GM12878 (cell line): ENCODE results near the gene CDH9. TPM values are rescaled to one million over a fixed set of nuclear protein-coding genes. Genes with fewer than 3 reads are reported as not detected.

Source experiments
- ATAC-seq: fragments of 200-7000 bp; cut with Tn5 transposase; 3 replicates; pipeline ENCODE4 v1.9.1; 2020; ENCODE audit warnings: mild to moderate bottlenecking, moderate library complexity
- BruUV-seq: library from RNA; stranded (reverse); fragments of 400-500 nt; replicated peaks from 2 replicates; lab custom pipeline; 2021; lab: Mats Ljungman, UMichigan
- CTCF ChIA-PET: fragments of 300-600 bp; sonication (Branson Sonifier 250); formaldehyde crosslinking; extraction: SDS; loops from one replicate; lab custom pipeline; 2021; ENCODE audit warnings: inconsistent platforms; lab: Yijun Ruan, JAX
- POLR2A ChIA-PET: fragments of 350-600 bp; formaldehyde crosslinking; extraction: SDS; loops from one replicate; lab custom pipeline; 2021; ENCODE audit warnings: inconsistent platforms; lab: Charles Lee
- RAD21 ChIA-PET: fragments of 300-600 bp; sonication (Branson Sonifier 250); formaldehyde crosslinking; loops from one replicate; lab custom pipeline; 2023; ENCODE audit warnings: antibody characterized with exemption; ENCODE audit not compliant: unreplicated experiment; lab: Charles Lee
- SMC1A ChIA-PET: fragments of 300-600 bp; sonication (Branson Sonifier 250); formaldehyde crosslinking; loops from one replicate; lab custom pipeline; 2023; ENCODE audit not compliant: unreplicated experiment, uncharacterized antibody; lab: Charles Lee
- DNase-seq: peaks from one replicate; pipeline ENCODE4 v3.0.0-alpha.2; 2011; ENCODE audit warnings: low read depth, low spot score
- FAIRE-seq: peaks from 3 replicates; lab custom pipeline; 2011; peaks lifted over from hg19 to GRCh38; lab: Jason Lieb, UNC
- H2AFZ ChIP-seq: 2 replicates; pipeline ENCODE4 v1.6.0; 2011; ENCODE audit warnings: low read depth, low read length, control low read depth; ENCODE audit not compliant: control insufficient read depth
- H3K27ac ChIP-seq: 2 replicates; pipeline ENCODE4 v1.5.1; 2011; ENCODE audit warnings: control low read depth; ENCODE audit not compliant: control insufficient read depth, insufficient read depth
- H3K27me3 ChIP-seq, 2 experiments: replicated peaks in 1 of 2; 2 replicates each; pipeline versions ENCODE4 v1.6.0 to v1.6.1; 2011; ENCODE audit warnings: low read length in 1 of 2; ENCODE audit not compliant: control insufficient read depth in 2 of 2, insufficient read depth in 2 of 2
- H3K36me3 ChIP-seq, 2 experiments: 2 replicates each; pipeline ENCODE4 v1.5.1; 2011; ENCODE audit warnings: low read length in 1 of 2; ENCODE audit not compliant: control insufficient read depth in 2 of 2, insufficient read depth in 2 of 2
- H3K4me1 ChIP-seq: 2 replicates; pipeline ENCODE4 v1.6.1; 2011; ENCODE audit warnings: mild to moderate bottlenecking, low read length, moderate library complexity, mixed read lengths; ENCODE audit not compliant: control insufficient read depth, insufficient read depth
- H3K4me2 ChIP-seq: 2 replicates; pipeline ENCODE4 v1.6.0; 2011; ENCODE audit warnings: control low read depth; ENCODE audit not compliant: control insufficient read depth, insufficient read depth
- H3K4me3 ChIP-seq: fragments of 200-600 bp; sonication (generic); 2 replicates; pipeline ENCODE4 v1.5.1; 2016
- H3K79me2 ChIP-seq: 2 replicates; pipeline ENCODE4 v1.6.0; 2011; ENCODE audit warnings: low read length; ENCODE audit not compliant: control insufficient read depth, insufficient read depth
- H3K9ac ChIP-seq: 2 replicates; pipeline ENCODE4 v1.8.0; 2011; ENCODE audit warnings: low read length, control low read depth, mixed read lengths; ENCODE audit not compliant: control insufficient read depth, insufficient read depth
- H3K9me3 ChIP-seq: replicated peaks from 3 replicates; pipeline ENCODE4 v1.5.1; 2011; ENCODE audit warnings: mild to moderate bottlenecking, low read length; ENCODE audit not compliant: control insufficient read depth, insufficient read depth
- H4K20me1 ChIP-seq: 2 replicates; pipeline ENCODE4 v1.6.0; 2011; ENCODE audit not compliant: control insufficient read depth, insufficient read depth
- ATF7 ChIP-seq: fragments of 450-650 bp; IDR thresholded peaks from 2 replicates; pipeline ENCODE4 v1.6.1; 2016; ENCODE audit warnings: low read depth, mild to moderate bottlenecking
- BMI1 ChIP-seq: fragments of 450-650 bp; IDR thresholded peaks from 2 replicates; pipeline ENCODE4 v1.6.1; 2016; ENCODE audit warnings: mild to moderate bottlenecking, moderate library complexity, borderline replicate concordance
- ETV6 ChIP-seq, 2 experiments: fragments of 450-650 bp in 1 of 2; IDR thresholded peaks in 1 of 2; conservative IDR thresholded peaks in 1 of 2; 2 replicates each; pipeline ENCODE4 v1.6.1; 2014; ENCODE audit warnings: antibody characterized with exemption in 1 of 2, borderline replicate concordance in 1 of 2, low read depth in 1 of 2, mild to moderate bottlenecking in 1 of 2, moderate library complexity in 1 of 2
- HDAC6 ChIP-seq: fragments of 200-600 bp; sonication (generic); IDR thresholded peaks from one replicate; pipeline ENCODE4 v1.8.0; 2017; ENCODE audit warnings: antibody characterized with exemption; ENCODE audit not compliant: unreplicated experiment
- NR2C1 ChIP-seq: fragments of 450-650 bp; IDR thresholded peaks from 2 replicates; pipeline ENCODE4 v1.6.1; 2017; ENCODE audit warnings: antibody characterized with exemption, mild to moderate bottlenecking, moderate library complexity
- PML ChIP-seq: IDR thresholded peaks from 2 replicates; pipeline ENCODE4 v1.6.1; 2012; ENCODE audit warnings: low read length, inconsistent platforms
- RAD51 ChIP-seq: fragments of 450-650 bp; IDR thresholded peaks from 2 replicates; pipeline ENCODE4 v1.6.1; 2016; ENCODE audit warnings: moderate library complexity, mild to moderate bottlenecking, inconsistent platforms
- RELA ChIP-seq: fragments of 450-650 bp; IDR thresholded peaks from 2 replicates; pipeline ENCODE4 v1.8.0; 2014; ENCODE audit warnings: borderline replicate concordance; ENCODE audit not compliant: partially characterized antibody
- RFX5 ChIP-seq: IDR thresholded peaks from 2 replicates; pipeline ENCODE4 v1.6.1; 2011; ENCODE audit warnings: low read depth, low read length, improper control_type of control experiment
- SIN3A ChIP-seq: IDR thresholded peaks from 2 replicates; pipeline ENCODE4 v1.6.1; 2012; ENCODE audit warnings: low read depth, low read length, improper control_type of control experiment
- SMAD1 ChIP-seq: fragments of 450-650 bp; IDR thresholded peaks from 2 replicates; pipeline ENCODE4 v1.6.1; 2018; ENCODE audit warnings: mild to moderate bottlenecking, low read depth; ENCODE audit not compliant: partially characterized antibody
- WGBS: methylation state at CpG from one replicate; pipeline ENCODE4 v1.1.6; 2016; ENCODE audit warnings: low lambda C conversion rate; ENCODE audit not compliant: insufficient replicate concordance, insufficient coverage; ENCODE audit errors: missing lambda C conversion rate; 5-methylcytosine and 5-hydroxymethylcytosine counted together
- in situ Hi-C: fragments of 300-500 bp; cut with MboI; formaldehyde crosslinking; loops from 9 replicates; pipeline ENCODE4 v1.14.3; 2018; ENCODE audit warnings: mixed read lengths
- intact Hi-C: fragments of 100-400 bp; cut with micrococcal nuclease; formaldehyde crosslinking; loops from one replicate; pipeline ENCODE4 v1.14.2; 2022; ENCODE audit not compliant: unreplicated experiment
- polyA plus RNA-seq, 11 experiments: library from polyadenylated mRNA; depleted of rRNA in 4 of 11; unstranded in 6 of 11; stranded (reverse) in 5 of 11; fragments of >200 nt; fragmentation: Nextera tagmentation in 4 of 11; fragmentation: Illumina TruSeq in 1 of 11; extraction: Ambion mirVana in 4 of 11; extraction: Trizol in 1 of 11; gene quantifications; 1 replicate in 1 of 11; 2 replicates in 10 of 11; pipeline versions ENCODE4 v1.2.1 to v1.2.3, GENCODE V29; 2011 to 2016; ENCODE audit warnings: inconsistent platforms in 2 of 11, missing spikeins in 2 of 11, low read depth in 1 of 11
- total RNA-seq, 4 experiments: library from RNA; depleted of rRNA in 3 of 4; stranded (reverse); fragments of >200 nt in 3 of 4; fragmentation: Illumina TruSeq in 1 of 4; extraction: Trizol in 1 of 4; gene quantifications; 2 replicates each; pipeline versions ENCODE4 v1.2.1 to v1.2.3, GENCODE V29; 2013 to 2021
- TF ChIP-seq, protein P1 (sequence below): fragments of 450-650 bp; IDR thresholded peaks from 2 replicates; pipeline ENCODE4 v1.6.1; 2017; ENCODE audit warnings: low read depth, mild to moderate bottlenecking, moderate library complexity
- TF ChIP-seq, protein P2 (sequence below): fragments of 450-650 bp; formaldehyde crosslinking; IDR thresholded peaks from 2 replicates; pipeline ENCODE4 v1.4.0; 2020; ENCODE audit warnings: mild to moderate bottlenecking, moderate library complexity
- TF ChIP-seq, protein P3 (sequence below): IDR thresholded peaks from 2 replicates; pipeline ENCODE4 v1.6.1; 2012; ENCODE audit warnings: low read length, inconsistent platforms

The CDH9 gene
- total and polyA plus RNA-seq, 10 of the 15 experiments (the other 5 are each of a cell fraction or from before 2014, with no cell fraction given) = not detected

DNA sequence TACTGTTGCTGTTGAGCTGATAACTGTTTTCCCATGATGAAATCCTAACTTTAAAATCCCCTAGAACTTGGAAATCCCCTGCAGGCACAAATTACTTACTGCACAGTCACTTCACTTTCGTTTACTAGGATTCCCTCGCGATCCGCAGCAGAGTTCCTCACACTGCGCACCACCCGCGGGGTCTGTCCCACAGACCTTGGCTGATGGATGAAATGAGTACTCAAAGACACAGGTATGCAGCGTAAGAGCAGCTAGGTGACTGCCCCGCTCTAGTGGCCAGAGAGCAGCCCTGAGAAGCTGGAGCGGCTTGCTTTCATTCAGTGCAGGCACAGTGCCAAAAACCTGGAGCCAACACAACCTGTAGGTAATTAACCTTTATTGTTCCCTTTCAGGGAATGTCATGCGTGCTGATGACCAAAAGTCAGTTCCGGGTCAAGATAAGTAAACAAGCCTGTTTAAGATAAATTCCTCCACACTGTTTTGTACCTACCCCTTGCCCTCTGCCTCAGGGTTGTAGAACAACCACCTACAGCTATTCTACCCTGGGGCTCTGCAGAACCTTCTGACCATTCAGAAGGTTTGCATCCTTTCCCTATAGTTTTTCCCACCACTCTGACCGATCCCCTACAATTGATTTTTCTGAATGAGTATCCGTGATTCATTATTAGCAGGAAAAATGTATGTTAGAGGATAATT, 191.2 kb downstream of the CDH9 start (continued):
- TF ChIP-seq ATF7 (no peak), RELA (no peak), SIN3A (no peak), HDAC6 (no peak)
- TF ChIP-seq, protein P1, sequence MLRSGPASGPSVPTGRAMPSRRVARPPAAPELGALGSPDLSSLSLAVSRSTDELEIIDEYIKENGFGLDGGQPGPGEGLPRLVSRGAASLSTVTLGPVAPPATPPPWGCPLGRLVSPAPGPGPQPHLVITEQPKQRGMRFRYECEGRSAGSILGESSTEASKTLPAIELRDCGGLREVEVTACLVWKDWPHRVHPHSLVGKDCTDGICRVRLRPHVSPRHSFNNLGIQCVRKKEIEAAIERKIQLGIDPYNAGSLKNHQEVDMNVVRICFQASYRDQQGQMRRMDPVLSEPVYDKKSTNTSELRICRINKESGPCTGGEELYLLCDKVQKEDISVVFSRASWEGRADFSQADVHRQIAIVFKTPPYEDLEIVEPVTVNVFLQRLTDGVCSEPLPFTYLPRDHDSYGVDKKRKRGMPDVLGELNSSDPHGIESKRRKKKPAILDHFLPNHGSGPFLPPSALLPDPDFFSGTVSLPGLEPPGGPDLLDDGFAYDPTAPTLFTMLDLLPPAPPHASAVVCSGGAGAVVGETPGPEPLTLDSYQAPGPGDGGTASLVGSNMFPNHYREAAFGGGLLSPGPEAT = no peak
- TF ChIP-seq, all 136 proteins: peak for 0

DNA sequence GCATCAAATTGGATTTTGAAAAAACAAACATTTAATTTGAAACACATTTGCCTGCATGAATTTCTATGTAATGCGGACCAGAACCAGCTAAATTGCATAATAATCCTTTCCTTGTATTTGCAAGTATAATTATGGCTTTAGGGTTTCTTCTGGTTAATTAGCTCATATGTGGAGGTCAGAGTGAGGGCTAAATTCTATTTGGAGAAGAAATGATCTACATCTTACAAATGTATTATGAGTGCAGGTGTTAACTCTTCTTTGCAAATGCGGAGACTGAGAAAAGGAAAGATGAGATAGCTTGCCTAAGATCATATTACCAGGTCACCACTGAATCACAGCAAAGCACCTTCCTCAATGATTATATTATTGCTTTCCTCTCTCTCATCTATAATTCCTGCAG, 194.7 kb downstream of the CDH9 start:
- RAD21 ChIA-PET = no interaction called here
- BruUV-seq = no TSS peak
- H3K9ac ChIP-seq = no peak overlapping the region
- POLR2A ChIA-PET = no interaction called here
- H3K4me1 ChIP-seq = no peaks in the 10 kb centered on the region
- CTCF ChIA-PET = interaction anchor here (0.7 to 1.4 kb wide), 2 partner anchors 8 to 12 kb away, joined by 3 read pairs; no protein-coding TSS in a partner anchor
- 37% methylated on average over 2 of the region's 2 CpGs for WGBS
- no peak for DNase-seq
- H4K20me1 ChIP-seq = no peaks in the 10 kb centered on the region
- H3K9me3 ChIP-seq = no peaks in the 10 kb centered on the region
- no peaks in the 10 kb centered on the region for H3K79me2 ChIP-seq
- ATAC-seq = no peak
- no peak overlapping the region for H2AFZ ChIP-seq
- H3K4me3 ChIP-seq = no peak overlapping the region
- intact Hi-C loops = no loop called here
- no peaks in the 10 kb centered on the region for H3K27me3 ChIP-seq
- H3K36me3 ChIP-seq = no peaks in the 10 kb centered on the region
- no peak overlapping the region for H3K4me2 ChIP-seq
- SMC1A ChIA-PET = interaction anchor here (0.7 to 1.2 kb wide), 2 partner anchors 9 to 13 kb away, joined by 3 to 4 read pairs; no protein-coding TSS in a partner anchor
- H3K27ac ChIP-seq = no peak overlapping the region
- in situ Hi-C loops = no loop called here
- no peak for FAIRE-seq
- no peak for TF ChIP-seq RAD51
- TF ChIP-seq ETV6 (conservative IDR thresholded peaks at IDR 0.05 in 1 of 2, IDR thresholded peaks at IDR 0.05 in 1 of 2; ENCODE audit: borderline replicate concordance in 1 of 2, low read depth in 1 of 2) = no peak
- no peak for TF ChIP-seq RFX5
- TF ChIP-seq, protein P2, sequence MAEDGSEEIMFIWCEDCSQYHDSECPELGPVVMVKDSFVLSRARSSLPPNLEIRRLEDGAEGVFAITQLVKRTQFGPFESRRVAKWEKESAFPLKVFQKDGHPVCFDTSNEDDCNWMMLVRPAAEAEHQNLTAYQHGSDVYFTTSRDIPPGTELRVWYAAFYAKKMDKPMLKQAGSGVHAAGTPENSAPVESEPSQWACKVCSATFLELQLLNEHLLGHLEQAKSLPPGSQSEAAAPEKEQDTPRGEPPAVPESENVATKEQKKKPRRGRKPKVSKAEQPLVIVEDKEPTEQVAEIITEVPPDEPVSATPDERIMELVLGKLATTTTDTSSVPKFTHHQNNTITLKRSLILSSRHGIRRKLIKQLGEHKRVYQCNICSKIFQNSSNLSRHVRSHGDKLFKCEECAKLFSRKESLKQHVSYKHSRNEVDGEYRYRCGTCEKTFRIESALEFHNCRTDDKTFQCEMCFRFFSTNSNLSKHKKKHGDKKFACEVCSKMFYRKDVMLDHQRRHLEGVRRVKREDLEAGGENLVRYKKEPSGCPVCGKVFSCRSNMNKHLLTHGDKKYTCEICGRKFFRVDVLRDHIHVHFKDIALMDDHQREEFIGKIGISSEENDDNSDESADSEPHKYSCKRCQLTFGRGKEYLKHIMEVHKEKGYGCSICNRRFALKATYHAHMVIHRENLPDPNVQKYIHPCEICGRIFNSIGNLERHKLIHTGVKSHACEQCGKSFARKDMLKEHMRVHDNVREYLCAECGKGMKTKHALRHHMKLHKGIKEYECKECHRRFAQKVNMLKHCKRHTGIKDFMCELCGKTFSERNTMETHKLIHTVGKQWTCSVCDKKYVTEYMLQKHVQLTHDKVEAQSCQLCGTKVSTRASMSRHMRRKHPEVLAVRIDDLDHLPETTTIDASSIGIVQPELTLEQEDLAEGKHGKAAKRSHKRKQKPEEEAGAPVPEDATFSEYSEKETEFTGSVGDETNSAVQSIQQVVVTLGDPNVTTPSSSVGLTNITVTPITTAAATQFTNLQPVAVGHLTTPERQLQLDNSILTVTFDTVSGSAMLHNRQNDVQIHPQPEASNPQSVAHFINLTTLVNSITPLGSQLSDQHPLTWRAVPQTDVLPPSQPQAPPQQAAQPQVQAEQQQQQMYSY (CRISPR knock-in tag) = no peak
- TF ChIP-seq, protein P3, sequence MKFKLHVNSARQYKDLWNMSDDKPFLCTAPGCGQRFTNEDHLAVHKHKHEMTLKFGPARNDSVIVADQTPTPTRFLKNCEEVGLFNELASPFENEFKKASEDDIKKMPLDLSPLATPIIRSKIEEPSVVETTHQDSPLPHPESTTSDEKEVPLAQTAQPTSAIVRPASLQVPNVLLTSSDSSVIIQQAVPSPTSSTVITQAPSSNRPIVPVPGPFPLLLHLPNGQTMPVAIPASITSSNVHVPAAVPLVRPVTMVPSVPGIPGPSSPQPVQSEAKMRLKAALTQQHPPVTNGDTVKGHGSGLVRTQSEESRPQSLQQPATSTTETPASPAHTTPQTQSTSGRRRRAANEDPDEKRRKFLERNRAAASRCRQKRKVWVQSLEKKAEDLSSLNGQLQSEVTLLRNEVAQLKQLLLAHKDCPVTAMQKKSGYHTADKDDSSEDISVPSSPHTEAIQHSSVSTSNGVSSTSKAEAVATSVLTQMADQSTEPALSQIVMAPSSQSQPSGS = no peak
- no peak for TF ChIP-seq SMAD1
- no peak for TF ChIP-seq BMI1
- TF ChIP-seq NR2C1 = no peak
- no peak for TF ChIP-seq PML
